Measurements from ENCODE around the gene PDE10A.

DNA sequence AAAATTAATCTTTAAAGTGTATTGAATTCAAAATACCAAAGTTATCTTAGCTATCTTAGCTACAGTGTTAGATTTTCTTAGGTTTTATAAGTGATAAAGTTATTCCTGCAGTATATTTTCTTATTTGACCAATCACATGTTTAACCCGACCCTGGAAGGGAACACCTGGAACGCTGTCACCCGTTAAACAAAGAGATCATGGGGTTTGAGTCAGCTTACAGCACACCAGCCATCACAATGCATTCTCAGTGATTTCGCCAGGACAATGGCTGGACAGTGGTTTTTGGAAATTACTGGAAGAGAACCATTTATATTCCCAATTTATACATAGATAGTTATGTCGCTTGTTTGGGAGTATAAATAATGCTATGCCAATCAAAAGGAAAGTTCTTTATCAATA is 364.2 kb downstream of the PDE10A start:
- TF ChIP-seq, protein P1, sequence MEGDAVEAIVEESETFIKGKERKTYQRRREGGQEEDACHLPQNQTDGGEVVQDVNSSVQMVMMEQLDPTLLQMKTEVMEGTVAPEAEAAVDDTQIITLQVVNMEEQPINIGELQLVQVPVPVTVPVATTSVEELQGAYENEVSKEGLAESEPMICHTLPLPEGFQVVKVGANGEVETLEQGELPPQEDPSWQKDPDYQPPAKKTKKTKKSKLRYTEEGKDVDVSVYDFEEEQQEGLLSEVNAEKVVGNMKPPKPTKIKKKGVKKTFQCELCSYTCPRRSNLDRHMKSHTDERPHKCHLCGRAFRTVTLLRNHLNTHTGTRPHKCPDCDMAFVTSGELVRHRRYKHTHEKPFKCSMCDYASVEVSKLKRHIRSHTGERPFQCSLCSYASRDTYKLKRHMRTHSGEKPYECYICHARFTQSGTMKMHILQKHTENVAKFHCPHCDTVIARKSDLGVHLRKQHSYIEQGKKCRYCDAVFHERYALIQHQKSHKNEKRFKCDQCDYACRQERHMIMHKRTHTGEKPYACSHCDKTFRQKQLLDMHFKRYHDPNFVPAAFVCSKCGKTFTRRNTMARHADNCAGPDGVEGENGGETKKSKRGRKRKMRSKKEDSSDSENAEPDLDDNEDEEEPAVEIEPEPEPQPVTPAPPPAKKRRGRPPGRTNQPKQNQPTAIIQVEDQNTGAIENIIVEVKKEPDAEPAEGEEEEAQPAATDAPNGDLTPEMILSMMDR (conservative IDR thresholded peaks at IDR 0.05 in 1 of 2, IDR thresholded peaks at IDR 0.05 in 1 of 2; ENCODE audit: extremely low read depth in 1 of 2, insufficient read depth in 1 of 2, low read depth in 1 of 2, low read length in 2 of 2) = no peak
- no peak for TF ChIP-seq EZH2 (IDR thresholded peaks at IDR 0.05; ENCODE audit: borderline replicate concordance, low read length)
